H9 (cell line): ENCODE results near the gene ARHGAP10. TPM values are rescaled to one million over a fixed set of nuclear protein-coding genes. Genes with fewer than 3 reads are reported as not detected.

Source experiments
- DNase-seq: peaks from one replicate; pipeline ENCODE4 v3.0.0-alpha.2; 2017
- H2AFZ ChIP-seq: one replicate; pipeline ENCODE4 v1.6.1; 2013; ENCODE audit warnings: mild to moderate bottlenecking, low read length, control low read depth, moderate library complexity
- H2AK5ac ChIP-seq: 2 replicates; pipeline ENCODE4 v1.6.1; 2013; ENCODE audit warnings: low read length, control low read depth, mixed read lengths; ENCODE audit not compliant: insufficient read length
- H2BK120ac ChIP-seq: one replicate; pipeline ENCODE4 v1.6.1; 2013; ENCODE audit warnings: low read depth, mild to moderate bottlenecking, low read length, control low read depth, inconsistent platforms; ENCODE audit not compliant: poor library complexity, severe bottlenecking
- H2BK12ac ChIP-seq: 2 replicates; pipeline ENCODE4 v1.6.1; 2013; ENCODE audit warnings: low read length, control low read depth, mixed read lengths, low read depth; ENCODE audit not compliant: insufficient read length
- H2BK15ac ChIP-seq: 2 replicates; pipeline ENCODE4 v1.6.1; 2013; ENCODE audit warnings: low read depth, low read length, control low read depth
- H2BK20ac ChIP-seq: one replicate; pipeline ENCODE4 v1.6.1; 2013; ENCODE audit warnings: low read depth, mild to moderate bottlenecking, low read length, control low read depth, inconsistent platforms; ENCODE audit not compliant: poor library complexity, severe bottlenecking
- H2BK5ac ChIP-seq: 2 replicates; pipeline ENCODE4 v1.6.1; 2013; ENCODE audit warnings: low read length, control low read depth, mixed read lengths; ENCODE audit not compliant: insufficient read length
- H3K14ac ChIP-seq: 2 replicates; pipeline ENCODE4 v1.6.1; 2013; ENCODE audit warnings: low read length, control low read depth; ENCODE audit not compliant: insufficient read depth
- H3K18ac ChIP-seq: 2 replicates; pipeline ENCODE4 v1.6.1; 2013; ENCODE audit warnings: low read depth, mild to moderate bottlenecking, mixed read lengths, low read length, control low read depth; ENCODE audit not compliant: insufficient read length
- H3K23ac ChIP-seq: 2 replicates; pipeline ENCODE4 v1.6.1; 2013; ENCODE audit warnings: low read length, control low read depth, mixed read lengths, low read depth; ENCODE audit not compliant: insufficient read length
- H3K23me2 ChIP-seq: 2 replicates; pipeline ENCODE4 v1.6.1; 2013; ENCODE audit warnings: low read depth, mild to moderate bottlenecking, mixed read lengths, low read length, control low read depth; ENCODE audit not compliant: insufficient read length, poor library complexity, severe bottlenecking
- H3K27ac ChIP-seq: 2 replicates; pipeline ENCODE4 v1.5.1; 2013; ENCODE audit warnings: low read length, control low read depth, mixed read lengths, low read depth; ENCODE audit not compliant: insufficient read length
- H3K27me3 ChIP-seq: 2 replicates; pipeline ENCODE4 v1.6.1; 2013; ENCODE audit warnings: low read length, control low read depth, inconsistent platforms; ENCODE audit not compliant: insufficient read depth
- H3K4ac ChIP-seq: 2 replicates; pipeline ENCODE4 v1.6.1; 2013; ENCODE audit warnings: low read depth, mild to moderate bottlenecking, control low read depth, inconsistent platforms, low read length, moderate library complexity
- H3K4me1 ChIP-seq: 2 replicates; pipeline ENCODE4 v1.6.1; 2013; ENCODE audit warnings: low read length, control low read depth, inconsistent platforms; ENCODE audit not compliant: insufficient read depth
- H3K4me2 ChIP-seq: 2 replicates; pipeline ENCODE4 v1.6.1; 2013; ENCODE audit warnings: low read length, control low read depth, mixed read lengths; ENCODE audit not compliant: insufficient read length, insufficient read depth
- H3K56ac ChIP-seq: 2 replicates; pipeline ENCODE4 v1.6.1; 2013; ENCODE audit warnings: low read depth, mild to moderate bottlenecking, mixed read lengths, low read length, control low read depth; ENCODE audit not compliant: insufficient read length
- H3K79me1 ChIP-seq: 2 replicates; pipeline ENCODE4 v1.6.1; 2013; ENCODE audit warnings: low read depth, mild to moderate bottlenecking, moderate library complexity, low read length, control low read depth, inconsistent platforms; ENCODE audit not compliant: insufficient read depth, poor library complexity, severe bottlenecking
- H3K79me2 ChIP-seq: 2 replicates; pipeline ENCODE4 v1.6.1; 2013; ENCODE audit warnings: low read length, control low read depth, inconsistent platforms; ENCODE audit not compliant: insufficient read depth
- H3K9ac ChIP-seq: 2 replicates; pipeline ENCODE4 v1.6.1; 2013; ENCODE audit warnings: low read length, control low read depth, mixed read lengths; ENCODE audit not compliant: insufficient read length; ENCODE audit errors: extremely low read depth
- H3K9me3 ChIP-seq: one replicate; pipeline ENCODE4 v1.6.1; 2013; ENCODE audit warnings: low read depth, low read length, inconsistent platforms; ENCODE audit not compliant: control insufficient read depth
- H3T11ph ChIP-seq: one replicate; pipeline ENCODE4 v1.6.1; 2013; ENCODE audit warnings: mild to moderate bottlenecking, low read length, control low read depth, inconsistent platforms
- H4K20me1 ChIP-seq: one replicate; pipeline ENCODE4 v1.6.1; 2013; ENCODE audit not compliant: control insufficient read depth, insufficient read length, insufficient read depth
- H4K5ac ChIP-seq: 2 replicates; pipeline ENCODE4 v1.6.1; 2013; ENCODE audit warnings: low read depth, mild to moderate bottlenecking, mixed read lengths, low read length, control low read depth; ENCODE audit not compliant: insufficient read length
- H4K8ac ChIP-seq: replicated peaks from 2 replicates; pipeline ENCODE4 v1.6.1; 2013; ENCODE audit warnings: low read length, control low read depth, mixed read lengths, low read depth; ENCODE audit not compliant: insufficient read length
- H4K91ac ChIP-seq: 2 replicates; pipeline ENCODE4 v1.6.1; 2013; ENCODE audit warnings: low read depth, mild to moderate bottlenecking, moderate library complexity, mixed read lengths, low read length, control low read depth; ENCODE audit not compliant: insufficient read length
- H3K27ac Mint-ChIP-seq, 3 experiments: 2 replicates in 2 of 3; 3 replicates in 1 of 3; pipeline ENCODE4 v1.8.0; 2020 to 2021; ENCODE audit warnings: mixed read lengths in 3 of 3, mild to moderate bottlenecking in 1 of 3, moderate library complexity in 1 of 3
- H3K27me3 Mint-ChIP-seq: 2 replicates; pipeline ENCODE4 v1.8.0; 2021; ENCODE audit warnings: low read depth, mild to moderate bottlenecking, moderate library complexity, mixed read lengths
- H3K36me3 Mint-ChIP-seq, 3 experiments: 2 replicates in 2 of 3; 3 replicates in 1 of 3; pipeline ENCODE4 v1.8.0; 2020 to 2021; ENCODE audit warnings: low read depth in 3 of 3, mixed read lengths in 3 of 3; ENCODE audit not compliant: insufficient read depth in 1 of 3
- H3K4me1 Mint-ChIP-seq, 2 experiments: 2 replicates each; pipeline ENCODE4 v1.8.0; 2020; ENCODE audit warnings: mixed read lengths in 2 of 2
- H3K4me3 Mint-ChIP-seq, 2 experiments: 2 replicates in 1 of 2; 3 replicates in 1 of 2; pipeline ENCODE4 v1.8.0; 2020 to 2021; ENCODE audit warnings: mild to moderate bottlenecking in 2 of 2, mixed read lengths in 2 of 2, moderate library complexity in 1 of 2
- H3K9me3 Mint-ChIP-seq, 2 experiments: 2 replicates in 1 of 2; 3 replicates in 1 of 2; pipeline ENCODE4 v1.8.0; 2020; ENCODE audit warnings: mild to moderate bottlenecking in 2 of 2, mixed read lengths in 2 of 2, moderate library complexity in 1 of 2
- CTCF ChIP-seq: fragments of 200-600 bp; sonication (generic); conservative IDR thresholded peaks from 3 replicates; pipeline ENCODE4 v1.8.0; 2021; ENCODE audit warnings: antibody characterized with exemption, mild to moderate bottlenecking
- WGBS: extraction: QIAGEN DNeasy Blood & Tissue Kit; methylation state at CpG from one replicate; pipeline ENCODE4 v1.1.7; 2013; ENCODE audit warnings: missing lambda C conversion rate, low lambda C conversion rate, mixed read lengths; ENCODE audit not compliant: insufficient read length; ENCODE audit errors: extremely low coverage; 5-methylcytosine and 5-hydroxymethylcytosine counted together
- total RNA-seq: library from RNA; stranded (reverse); gene quantifications from 2 replicates; pipeline ENCODE4 v1.2.1, GENCODE V29; 2021

ARHGAP10 gene
- total RNA-seq, 1 experiment from 2014 or later, result 7.8 TPM

- H3K9me3 Mint-ChIP-seq, result no peaks in the 10 kb centered on the region
- no peak overlapping the region for H2BK15ac ChIP-seq
- no peak overlapping the region for H3K4me3 Mint-ChIP-seq
- H3K9me3 ChIP-seq, result no peaks in the 10 kb centered on the region
- no peak for TF ChIP-seq CTCF
- no peak overlapping the region for H3K4ac ChIP-seq
- no peak overlapping the region for H3K18ac ChIP-seq
- H3K36me3 Mint-ChIP-seq, result no peaks in the 10 kb centered on the region; a peak in 2 of 7 replicates
- H3K4me2 ChIP-seq, result no peak overlapping the region
- no peaks in the 10 kb centered on the region; the same call in 1 of the 2 replicates for H3K4me1 ChIP-seq
- no peaks in the 10 kb centered on the region for H3K23me2 ChIP-seq
- no peak overlapping the region for H2BK20ac ChIP-seq
- no peaks in the 10 kb centered on the region for H3K79me1 ChIP-seq
- H3K79me2 ChIP-seq, result no peaks in the 10 kb centered on the region
- no peak overlapping the region for H4K5ac ChIP-seq
- no peaks in the 10 kb centered on the region for H3K27me3 Mint-ChIP-seq
- H3K14ac ChIP-seq, result no peak overlapping the region
- H2BK12ac ChIP-seq, result no peak overlapping the region
- H3K56ac ChIP-seq, result no peak overlapping the region
- H3K27ac Mint-ChIP-seq, result no peak overlapping the region
- H3K27ac ChIP-seq, result no peak overlapping the region
- H3K9ac ChIP-seq, result no peak overlapping the region
- H2AK5ac ChIP-seq, result no peak overlapping the region
- H2BK120ac ChIP-seq, result no peak overlapping the region
- no peaks in the 10 kb centered on the region for H3K27me3 ChIP-seq
- no peak overlapping the region for H4K91ac ChIP-seq
- H3T11ph ChIP-seq, result no peak overlapping the region
- peaks cover 10 to 11% of the 10 kb centered on the region in 2 experiments for H3K4me1 Mint-ChIP-seq
- WGBS, result no CpG with 5 or more reads among the region's 1 CpG
- H2BK5ac ChIP-seq, result no peak overlapping the region
- H2AFZ ChIP-seq, result no peak overlapping the region
- no peaks in the 10 kb centered on the region for H4K20me1 ChIP-seq
- H3K23ac ChIP-seq, result no peak overlapping the region
- H4K8ac ChIP-seq, result no peak overlapping the region
- no peak for DNase-seq
These were observed 197.9 kb downstream of the ARHGAP10 start for GRCh38 chr4:147929746-147930145.
